Loucy (cell line): Measurements from ENCODE around the gene CEP63.

Source experiments
- H2AFZ ChIP-seq: fragments of 200-600 bp; sonication (generic); 2 replicates; pipeline ENCODE4 v1.6.0; 2016; ENCODE audit warnings: antibody characterized with exemption, mild to moderate bottlenecking, low read length, moderate library complexity
- H3F3A ChIP-seq: fragments of 200-600 bp; 2 replicates; pipeline ENCODE4 v1.6.0; 2016; ENCODE audit warnings: antibody characterized with exemption, low read depth, mild to moderate bottlenecking
- H3K27me3 ChIP-seq: fragments of 200-600 bp; sonication (generic); 2 replicates; pipeline ENCODE4 v1.6.1; 2014; ENCODE audit warnings: low read length, mild to moderate bottlenecking; ENCODE audit not compliant: insufficient read depth, poor library complexity, severe bottlenecking
- H3K36me3 ChIP-seq: fragments of 200-600 bp; sonication (generic); 2 replicates; pipeline ENCODE4 v1.6.1; 2016; ENCODE audit warnings: low read length; ENCODE audit not compliant: insufficient read depth
- H3K4me1 ChIP-seq: fragments of 200-600 bp; sonication (generic); 2 replicates; pipeline ENCODE4 v1.5.1; 2014; ENCODE audit warnings: low read length, mild to moderate bottlenecking; ENCODE audit not compliant: insufficient read depth, poor library complexity, severe bottlenecking
- H3K4me2 ChIP-seq: fragments of 200-600 bp; sonication (generic); 2 replicates; pipeline ENCODE4 v1.6.0; 2014; ENCODE audit warnings: antibody characterized with exemption, low read length, low read depth, mild to moderate bottlenecking; ENCODE audit not compliant: poor library complexity, severe bottlenecking
- H3K4me3 ChIP-seq: fragments of 200-600 bp; sonication (generic); 2 replicates; pipeline ENCODE4 v1.5.1; 2014; ENCODE audit warnings: low read length, mild to moderate bottlenecking, mixed read lengths; ENCODE audit not compliant: poor library complexity, severe bottlenecking
- H3K79me2 ChIP-seq: fragments of 200-600 bp; sonication (generic); 2 replicates; pipeline ENCODE4 v1.6.1; 2014; ENCODE audit warnings: low read length; ENCODE audit not compliant: insufficient read depth
- H3K9ac ChIP-seq: fragments of 200-600 bp; sonication (generic); 2 replicates; pipeline ENCODE4 v1.6.0; 2014; ENCODE audit warnings: mild to moderate bottlenecking, low read depth, low read length, moderate library complexity; ENCODE audit not compliant: poor library complexity, severe bottlenecking
- H3K9me2 ChIP-seq: fragments of 200-600 bp; sonication (generic); replicated peaks from 2 replicates; pipeline ENCODE4 v1.6.1; 2016; ENCODE audit warnings: low read depth, low read length, mixed read lengths
- H3K9me3 ChIP-seq: fragments of 200-600 bp; sonication (generic); 2 replicates; pipeline ENCODE4 v1.6.1; 2014; ENCODE audit warnings: mild to moderate bottlenecking, antibody characterized with exemption, low read length, low read depth; ENCODE audit not compliant: insufficient read depth
- H4K20me1 ChIP-seq: fragments of 200-600 bp; sonication (generic); 2 replicates; pipeline ENCODE4 v1.6.0; 2014; ENCODE audit warnings: antibody characterized with exemption, low read length, mild to moderate bottlenecking; ENCODE audit not compliant: insufficient read depth, poor library complexity, severe bottlenecking
- EZH2phosphoT487 ChIP-seq: fragments of 200-600 bp; IDR thresholded peaks from 2 replicates; pipeline ENCODE4 v1.6.1; 2018; ENCODE audit warnings: antibody characterized with exemption, mild to moderate bottlenecking, moderate library complexity, borderline replicate concordance
- TF ChIP-seq, protein P1 (sequence below): fragments of 200-600 bp; sonication (generic); conservative IDR thresholded peaks from 2 replicates; pipeline ENCODE4 v1.5.1; 2014; ENCODE audit warnings: mild to moderate bottlenecking, antibody characterized with exemption, low read length

CEP63 gene

DNA sequence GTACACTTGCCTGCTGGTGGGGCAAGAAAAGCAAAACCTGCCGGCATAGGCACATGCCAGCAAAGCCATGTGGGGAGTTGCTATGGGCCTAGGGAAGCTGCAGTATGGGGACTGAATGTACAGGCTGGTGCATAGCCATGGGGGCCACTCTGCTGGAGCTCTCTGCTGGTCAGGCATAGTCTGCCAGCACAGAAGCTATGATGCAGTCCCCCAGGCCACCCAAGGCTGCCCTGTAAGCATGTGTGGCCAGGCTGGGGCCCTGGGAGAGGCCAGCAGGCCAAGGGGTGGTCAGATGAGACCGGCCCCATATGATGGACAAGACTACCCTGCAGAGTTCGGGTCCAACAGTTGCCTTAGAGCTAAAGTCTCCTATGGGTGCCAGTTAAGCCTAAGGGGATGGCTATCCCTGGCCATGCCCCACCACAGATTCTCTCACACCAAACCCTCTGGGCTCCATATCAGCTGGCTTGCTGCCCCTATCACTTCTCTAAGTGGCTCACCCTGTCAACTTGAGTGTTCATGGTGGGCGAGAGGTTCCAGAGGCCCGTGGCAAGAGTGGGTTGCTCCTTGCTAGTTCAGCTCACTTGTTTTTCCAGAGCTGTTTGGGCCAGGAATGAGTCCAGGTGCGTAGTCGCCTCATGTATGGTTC lies 41.8 kb downstream of the CEP63 start:
- Histone ChIP-seq H3K9ac (no peak overlapping the region), H3F3A (no peaks in the 10 kb centered on the region), H3K4me2 (no peak overlapping the region), H3K9me3 (peaks cover 36% of the 10 kb centered on the region), H2AFZ (no peak overlapping the region), H3K79me2 (peaks cover 70% of the 10 kb centered on the region; the same call in 1 of the 2 replicates), H3K9me2 (no peaks in the 10 kb centered on the region), H3K36me3 (peaks cover 12% of the 10 kb centered on the region), H3K4me3 (no peak overlapping the region), H4K20me1 (no peaks in the 10 kb centered on the region), H3K27me3 (no peaks in the 10 kb centered on the region), H3K4me1 (no peaks in the 10 kb centered on the region)
- no peak for TF ChIP-seq EZH2phosphoT487
- TF ChIP-seq, protein P1, sequence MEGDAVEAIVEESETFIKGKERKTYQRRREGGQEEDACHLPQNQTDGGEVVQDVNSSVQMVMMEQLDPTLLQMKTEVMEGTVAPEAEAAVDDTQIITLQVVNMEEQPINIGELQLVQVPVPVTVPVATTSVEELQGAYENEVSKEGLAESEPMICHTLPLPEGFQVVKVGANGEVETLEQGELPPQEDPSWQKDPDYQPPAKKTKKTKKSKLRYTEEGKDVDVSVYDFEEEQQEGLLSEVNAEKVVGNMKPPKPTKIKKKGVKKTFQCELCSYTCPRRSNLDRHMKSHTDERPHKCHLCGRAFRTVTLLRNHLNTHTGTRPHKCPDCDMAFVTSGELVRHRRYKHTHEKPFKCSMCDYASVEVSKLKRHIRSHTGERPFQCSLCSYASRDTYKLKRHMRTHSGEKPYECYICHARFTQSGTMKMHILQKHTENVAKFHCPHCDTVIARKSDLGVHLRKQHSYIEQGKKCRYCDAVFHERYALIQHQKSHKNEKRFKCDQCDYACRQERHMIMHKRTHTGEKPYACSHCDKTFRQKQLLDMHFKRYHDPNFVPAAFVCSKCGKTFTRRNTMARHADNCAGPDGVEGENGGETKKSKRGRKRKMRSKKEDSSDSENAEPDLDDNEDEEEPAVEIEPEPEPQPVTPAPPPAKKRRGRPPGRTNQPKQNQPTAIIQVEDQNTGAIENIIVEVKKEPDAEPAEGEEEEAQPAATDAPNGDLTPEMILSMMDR, result no peak

DNA sequence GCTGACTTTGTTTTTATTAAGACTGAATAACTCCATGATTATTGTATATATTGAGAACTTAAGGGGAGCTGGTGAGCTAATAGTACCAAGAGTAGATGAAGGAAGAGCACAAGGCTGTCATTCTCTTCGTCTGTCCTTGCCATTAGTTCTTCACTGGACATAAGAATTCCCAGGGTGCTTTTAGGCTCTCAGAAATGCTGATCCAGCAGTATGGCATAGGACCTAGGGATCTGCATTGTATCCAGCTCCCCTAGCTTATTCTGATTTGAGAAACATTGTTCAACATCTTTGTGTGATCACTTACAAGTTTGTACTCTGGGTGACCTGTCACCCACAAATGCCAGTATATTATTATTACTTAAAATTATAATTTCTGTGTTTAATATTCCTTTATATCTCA lies 47.6 kb downstream of the CEP63 start:
- H3K36me3 ChIP-seq, result peaks cover 56% of the 10 kb centered on the region; the same call in 1 of the 2 replicates
- H3K79me2 ChIP-seq, result peaks cover 13% of the 10 kb centered on the region; the same call in 1 of the 2 replicates
- no peaks in the 10 kb centered on the region for H3F3A ChIP-seq
- no peaks in the 10 kb centered on the region for H3K9me3 ChIP-seq
- H4K20me1 ChIP-seq, result no peaks in the 10 kb centered on the region
- no peak for TF ChIP-seq EZH2phosphoT487
- TF ChIP-seq, protein P1, result no peak
- H3K4me2 ChIP-seq, result no peak overlapping the region
- no peak overlapping the region for H3K9ac ChIP-seq
- H3K27me3 ChIP-seq, result no peaks in the 10 kb centered on the region
- H2AFZ ChIP-seq, result no peak overlapping the region
- no peak overlapping the region for H3K4me3 ChIP-seq
- no peaks in the 10 kb centered on the region for H3K4me1 ChIP-seq
- H3K9me2 ChIP-seq, result no peaks in the 10 kb centered on the region

DNA sequence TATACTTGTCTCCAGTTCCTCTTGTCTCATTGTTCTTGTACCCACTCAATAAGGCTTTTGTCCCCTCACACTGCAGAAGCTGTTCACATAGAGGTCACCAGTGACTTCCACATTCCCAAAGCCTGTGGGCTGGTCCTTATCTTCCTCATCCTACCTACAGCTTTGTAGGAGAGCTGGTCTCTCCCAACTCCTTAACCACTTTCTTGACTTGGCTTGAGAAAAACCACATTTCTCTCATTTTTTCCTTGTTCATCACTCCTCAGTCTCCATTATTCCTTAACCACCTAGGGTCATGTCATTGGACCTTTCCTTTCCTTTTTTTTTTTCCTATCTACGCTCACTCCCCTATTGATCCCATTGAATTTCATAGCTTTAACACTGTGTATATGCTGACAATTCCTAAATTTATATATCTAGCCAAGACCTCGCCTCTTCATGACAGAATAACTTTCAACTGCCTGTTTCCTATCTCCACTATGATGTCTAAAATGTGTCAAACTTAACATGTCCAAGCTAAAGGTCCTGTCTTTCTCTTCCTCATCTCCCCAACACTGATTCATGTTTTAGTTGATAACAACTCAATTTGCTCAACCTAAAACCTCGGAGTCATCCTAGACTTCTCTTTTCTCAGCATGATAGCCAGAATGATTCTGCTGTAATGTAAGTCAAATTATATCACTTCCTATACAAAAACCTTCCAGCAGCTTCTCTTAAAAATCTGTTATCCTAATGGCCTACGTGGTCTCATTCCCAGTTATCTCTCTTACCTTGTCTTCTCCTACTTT lies 49.5 kb downstream of the CEP63 start:
- Histone ChIP-seq H3F3A (no peaks in the 10 kb centered on the region), H3K4me2 (no peak overlapping the region), H3K4me3 (no peak overlapping the region), H3K9me2 (no peaks in the 10 kb centered on the region), H3K36me3 (peaks cover 63% of the 10 kb centered on the region; the same call in 1 of the 2 replicates), H3K9me3 (no peaks in the 10 kb centered on the region), H3K9ac (no peak overlapping the region), H2AFZ (no peak overlapping the region), H3K4me1 (no peaks in the 10 kb centered on the region), H3K27me3 (no peaks in the 10 kb centered on the region), H4K20me1 (no peaks in the 10 kb centered on the region), H3K79me2 (peaks cover 4% of the 10 kb centered on the region; the same call in 1 of the 2 replicates)
- no peak for TF ChIP-seq EZH2phosphoT487
- TF ChIP-seq, protein P1, result no peak
